Keratinocyte (primary cell): ENCODE data around the gene EPHA1. TPM values are rescaled to one million over a fixed set of nuclear protein-coding genes. Genes with fewer than 3 reads are reported as not detected.
A peak's percentile ranks its signal among the peaks of the same experiment; 100 is the strongest.

Source experiments
- DNase-seq: peaks from one replicate; pipeline ENCODE4 v3.0.0-alpha.2; 2011; ENCODE audit warnings: low read depth, missing footprints, low spot score
- FAIRE-seq: peaks from 2 replicates; lab custom pipeline; 2011; peaks lifted over from hg19 to GRCh38; lab: Jason Lieb, UNC
- H2AFZ ChIP-seq: 2 replicates; pipeline ENCODE4 v1.6.0; 2012; ENCODE audit warnings: low read length, control low read depth, inconsistent platforms; ENCODE audit not compliant: control insufficient read depth
- H3K27ac ChIP-seq: 2 replicates; pipeline ENCODE4 v1.5.1; 2011; ENCODE audit warnings: low read length; ENCODE audit not compliant: control insufficient read depth, insufficient read depth
- H3K27me3 ChIP-seq: 3 replicates; pipeline ENCODE4 v1.6.0; 2011; ENCODE audit warnings: low read length; ENCODE audit not compliant: control insufficient read depth, insufficient read depth; ENCODE audit errors: extremely low read depth
- H3K36me3 ChIP-seq, 2 experiments: 2 replicates in 1 of 2; 3 replicates in 1 of 2; pipeline ENCODE4 v1.5.1; 2011; ENCODE audit warnings: low read length in 2 of 2, mild to moderate bottlenecking in 1 of 2; ENCODE audit not compliant: control insufficient read depth in 2 of 2, insufficient read depth in 2 of 2; ENCODE audit errors: extremely low read depth in 1 of 2
- H3K4me1 ChIP-seq: 3 replicates; pipeline ENCODE4 v1.5.1; 2011; ENCODE audit warnings: low read length; ENCODE audit not compliant: control insufficient read depth, insufficient read depth; ENCODE audit errors: extremely low read depth
- H3K4me2 ChIP-seq: 3 replicates; pipeline ENCODE4 v1.6.0; 2011; ENCODE audit warnings: low read depth, low read length; ENCODE audit not compliant: control insufficient read depth, insufficient read depth; ENCODE audit errors: extremely low read depth
- H3K4me3 ChIP-seq, 3 experiments: fragments of 200-600 bp in 1 of 3; sonication (generic) in 1 of 3; 2 replicates in 2 of 3; 3 replicates in 1 of 3; pipeline ENCODE4 v1.5.1; 2011 to 2016; ENCODE audit warnings: low read length in 3 of 3, mild to moderate bottlenecking in 3 of 3, control low read depth in 2 of 3, inconsistent platforms in 1 of 3, low read depth in 1 of 3, mixed read lengths in 1 of 3, mixed run types in 1 of 3, moderate library complexity in 1 of 3; ENCODE audit not compliant: control insufficient read depth in 2 of 3, insufficient read depth in 2 of 3; ENCODE audit errors: extremely low read depth in 1 of 3
- H3K79me2 ChIP-seq: 2 replicates; pipeline ENCODE4 v1.6.0; 2012; ENCODE audit warnings: low read length; ENCODE audit not compliant: control insufficient read depth, insufficient read depth
- H3K9ac ChIP-seq: 3 replicates; pipeline ENCODE4 v1.6.0; 2011; ENCODE audit warnings: low read length; ENCODE audit not compliant: control insufficient read depth, insufficient read depth; ENCODE audit errors: extremely low read depth
- H3K9me1 ChIP-seq: 3 replicates; pipeline ENCODE4 v1.6.0; 2011; ENCODE audit warnings: low read length; ENCODE audit not compliant: control insufficient read depth, insufficient read depth; ENCODE audit errors: extremely low read depth
- H3K9me3 ChIP-seq: 2 replicates; pipeline ENCODE4 v1.5.1; 2012; ENCODE audit warnings: low read depth, low read length; ENCODE audit not compliant: control insufficient read depth
- H4K20me1 ChIP-seq: 3 replicates; pipeline ENCODE4 v1.6.0; 2011; ENCODE audit warnings: low read length; ENCODE audit not compliant: control insufficient read depth, insufficient read depth; ENCODE audit errors: extremely low read depth
- CTCF ChIP-seq, 3 experiments: IDR thresholded peaks in 1 of 3; conservative IDR thresholded peaks in 1 of 3; optimal IDR thresholded peaks in 1 of 3; 2 replicates in 2 of 3; 3 replicates in 1 of 3; pipeline versions ENCODE3 to v1.5.1; 2011; ENCODE audit warnings: low read length in 3 of 3, mild to moderate bottlenecking in 3 of 3, moderate library complexity in 2 of 3, control low read depth in 1 of 3, inconsistent platforms in 1 of 3; ENCODE audit not compliant: insufficient read depth in 2 of 3; ENCODE audit errors: extremely low read depth in 1 of 3
- EZH2 ChIP-seq: IDR thresholded peaks from one replicate; pipeline ENCODE4 v1.6.1; 2012; ENCODE audit warnings: inconsistent platforms, mild to moderate bottlenecking, low read length, moderate library complexity
- dilution Hi-C: fragments of 300-500 bp; cut with MboI; formaldehyde crosslinking; loops from one replicate; pipeline ENCODE4 v1.7.0; 2020; ENCODE audit warnings: low sequenced_read_pairs; ENCODE audit not compliant: extremely low pct_ligation_motif_present
- polyA plus RNA-seq, 5 experiments: library from polyadenylated mRNA; depleted of rRNA in 3 of 5; stranded (reverse) in 3 of 5; stranded (forward) in 1 of 5; unstranded in 1 of 5; fragments of >200 nt; gene quantifications; 1 replicate in 1 of 5; 2 replicates in 3 of 5; 3 replicates in 1 of 5; pipeline versions ENCODE4 v1.2.1 to v1.2.3, GENCODE V29; 2011 to 2012; ENCODE audit warnings: missing spikeins in 2 of 5, low read depth in 1 of 5, low replicate concordance in 1 of 5

EPHA1 gene
- polyA plus RNA-seq, 1 donor (not counting 4 experiments of a cell fraction or from before 2014, with no cell fraction given) = 31.9 TPM

- Histone ChIP-seq H3K9me1 (no peaks in the 10 kb centered on the region), H3K9ac (no peak overlapping the region), H2AFZ (no peak overlapping the region), H3K4me2 (no peak overlapping the region), H3K27me3 (no peaks in the 10 kb centered on the region), H3K4me1 (peaks cover 4% of the 10 kb centered on the region), H4K20me1 (peaks cover 8% of the 10 kb centered on the region), H3K4me3 (no peak overlapping the region), H3K79me2 (no peaks in the 10 kb centered on the region), H3K27ac (no peak overlapping the region), H3K36me3 (peaks cover 31 to 32% of the 10 kb centered on the region in 2 experiments), H3K9me3 (no peaks in the 10 kb centered on the region)
- FAIRE-seq (no peak), DNase-seq (no peak)
- dilution Hi-C loops = no loop called here
- TF ChIP-seq CTCF (optimal IDR thresholded peaks at IDR 0.05 in 1 of 3, IDR thresholded peaks at IDR 0.05 in 1 of 3, conservative IDR thresholded peaks at IDR 0.05 in 1 of 3; ENCODE audit: extremely low read depth in 1 of 3, insufficient read depth in 2 of 3, low read length in 3 of 3) (no peak), EZH2 (no peak)
Measured at GRCh38 chr7:143396182-143396581, 12.5 kb downstream of the EPHA1 start.

- no peak overlapping the region for H2AFZ ChIP-seq
- no peak overlapping the region for H3K9ac ChIP-seq
- no peaks in the 10 kb centered on the region for H3K9me3 ChIP-seq
- H3K36me3 ChIP-seq = peaks cover 33 to 35% of the 10 kb centered on the region in 2 experiments
- H4K20me1 ChIP-seq = peaks cover 8% of the 10 kb centered on the region
- no peak overlapping the region for H3K4me2 ChIP-seq
- peaks cover 4% of the 10 kb centered on the region for H3K4me1 ChIP-seq
- FAIRE-seq (no peak), DNase-seq (no peak)
- no peak overlapping the region for H3K4me3 ChIP-seq
- no peaks in the 10 kb centered on the region for H3K79me2 ChIP-seq
- H3K27ac ChIP-seq = no peak overlapping the region
- dilution Hi-C loops = no loop called here
- TF ChIP-seq CTCF (optimal IDR thresholded peaks at IDR 0.05 in 1 of 3, IDR thresholded peaks at IDR 0.05 in 1 of 3, conservative IDR thresholded peaks at IDR 0.05 in 1 of 3; ENCODE audit: extremely low read depth in 1 of 3, insufficient read depth in 2 of 3, low read length in 3 of 3) (peak in 2 of 3 experiments; percentile 19 to 25), EZH2 (no peak)
- no peaks in the 10 kb centered on the region for H3K27me3 ChIP-seq
- H3K9me1 ChIP-seq = no peaks in the 10 kb centered on the region
Measured at GRCh38 chr7:143395187-143396149, 13.2 kb downstream of the EPHA1 start.
